Breast epithelium (tissue), 4 donors: ENCODE measurements around the gene AJUBA. TPM values are rescaled to one million over a fixed set of nuclear protein-coding genes. Genes with fewer than 3 reads are reported as not detected.
"Not testable (repeated sequence)": the region's sequence is repeated elsewhere in the genome, so short reads cannot be mapped to it uniquely, and the experiment has no call there.

Source experiments
- DNase-seq, 2 donors: peaks; one replicate each; pipeline ENCODE4 v3.0.0-alpha.2; 2019; ENCODE audit warnings: low spot score in 2 of 2
- H3K27ac ChIP-seq, 2 donors: fragments of 200-600 bp; sonication (generic) in 1 of 2; one replicate each; pipeline ENCODE4 v1.5.1; 2016 to 2019; ENCODE audit warnings: mild to moderate bottlenecking in 1 of 2
- H3K27me3 ChIP-seq, 2 donors: fragments of 200-600 bp; sonication (generic) in 1 of 2; one replicate each; pipeline versions ENCODE4 v1.5.1 to v1.6.0; 2017 to 2019; ENCODE audit warnings: control low read depth in 1 of 2, mild to moderate bottlenecking in 1 of 2
- H3K36me3 ChIP-seq: fragments of 200-600 bp; one replicate; pipeline ENCODE4 v1.5.1; 2019
- H3K4me1 ChIP-seq, 2 donors: fragments of 200-600 bp; sonication (generic); one replicate each; pipeline ENCODE4 v1.5.1; 2016 to 2019; ENCODE audit warnings: control low read depth in 1 of 2
- H3K4me3 ChIP-seq, 3 donors: fragments of 200-600 bp; sonication (generic); 1 replicate in 2 of 3; 2 replicates in 1 of 3; pipeline ENCODE4 v1.5.1; 2016 to 2019; ENCODE audit warnings: mild to moderate bottlenecking in 3 of 3, moderate library complexity in 2 of 3
- H3K9me3 ChIP-seq, 2 donors: fragments of 200-600 bp; sonication (generic) in 1 of 2; one replicate each; pipeline ENCODE4 v1.5.1; 2016 to 2019; ENCODE audit warnings: control low read depth in 1 of 2
- POLR2A ChIP-seq: fragments of 450-650 bp; IDR thresholded peaks from one replicate; pipeline ENCODE4 v1.6.1; 2016; ENCODE audit warnings: antibody characterized with exemption, mild to moderate bottlenecking, moderate library complexity
- POLR2AphosphoS5 ChIP-seq, 3 donors: sonication (generic); formaldehyde crosslinking; IDR thresholded peaks; one replicate each; pipeline ENCODE4 v1.6.1; 2017; ENCODE audit warnings: antibody characterized with exemption in 3 of 3
- intact Hi-C: fragments of 100-400 bp; cut with DNase I; formaldehyde crosslinking; loops from one replicate; pipeline ENCODE4 v1.15.1; 2023; ENCODE audit warnings: low total_unique reads
- total RNA-seq, 3 donors: library from RNA; depleted of rRNA; stranded (reverse); fragments of >200 nt; gene quantifications; one replicate each; pipeline ENCODE4 v1.1.0, GENCODE V29; 2016
- TF ChIP-seq, protein P1 (sequence below), 3 donors: fragments of 450-650 bp; IDR thresholded peaks; one replicate each; pipeline ENCODE4 v1.5.1; 2016 to 2017; ENCODE audit warnings: antibody characterized with exemption in 3 of 3, mild to moderate bottlenecking in 3 of 3, moderate library complexity in 3 of 3

The AJUBA gene
- total RNA-seq, 3 donors from 2014 or later: 3.2 to 24.0 (median 18.7) TPM

DNA sequence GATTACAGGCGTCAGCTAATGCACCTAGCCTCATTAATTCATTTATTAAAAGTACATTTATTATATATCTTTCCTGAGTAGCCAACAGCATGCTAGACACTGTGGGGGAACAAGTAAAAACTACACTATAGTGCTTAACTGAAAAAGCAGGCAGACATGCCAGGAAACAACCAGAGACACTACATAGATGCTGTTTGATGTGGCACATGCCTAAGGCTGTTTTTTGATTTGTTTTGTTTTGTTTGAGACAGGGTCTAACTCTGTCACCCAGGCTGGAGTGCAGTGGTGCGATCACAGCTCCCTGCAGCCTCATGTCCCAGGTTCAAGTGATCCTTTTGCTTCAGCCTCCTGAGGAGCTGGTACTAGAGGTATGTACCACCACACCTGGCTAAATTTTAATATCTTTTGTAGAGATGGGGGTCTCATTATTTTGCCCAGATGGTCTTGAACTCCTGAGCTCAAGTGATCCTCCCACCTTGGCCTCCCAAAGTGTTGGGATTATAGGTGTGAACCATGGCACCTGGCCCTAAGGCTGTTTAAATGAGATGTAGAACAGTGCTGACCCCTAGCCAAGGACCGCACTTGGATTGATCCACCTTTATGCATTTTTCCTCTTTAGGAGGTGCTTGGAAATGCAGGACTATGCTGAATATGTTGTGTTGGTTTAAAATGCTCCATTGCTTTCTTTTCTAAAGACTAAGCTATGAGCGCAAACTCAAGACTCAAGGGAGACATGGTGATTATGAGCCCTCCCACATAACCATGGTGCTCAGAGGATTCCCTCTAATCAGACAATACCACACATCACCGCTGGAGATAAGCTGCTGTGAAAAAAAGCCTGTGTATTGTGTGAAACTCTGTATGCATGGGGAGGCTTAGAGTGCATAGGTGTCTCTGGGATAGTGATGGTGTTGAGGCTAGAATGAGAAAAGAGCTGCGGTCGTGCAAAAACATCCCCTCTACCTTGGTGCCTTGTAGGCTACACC lies 38.1 kb upstream of the AJUBA start:
- no peak overlapping the region for H3K27ac ChIP-seq
- no peaks in the 10 kb centered on the region for H3K27me3 ChIP-seq
- no peak for DNase-seq
- intact Hi-C loops: no loop called here
- H3K9me3 ChIP-seq: no peaks in the 10 kb centered on the region
- no peaks in the 10 kb centered on the region for H3K36me3 ChIP-seq
- no peaks in the 10 kb centered on the region for H3K4me1 ChIP-seq
- TF ChIP-seq POLR2A (no peak), POLR2AphosphoS5 (IDR thresholded peaks at IDR 0.05) (no peak)
- TF ChIP-seq, protein P1, sequence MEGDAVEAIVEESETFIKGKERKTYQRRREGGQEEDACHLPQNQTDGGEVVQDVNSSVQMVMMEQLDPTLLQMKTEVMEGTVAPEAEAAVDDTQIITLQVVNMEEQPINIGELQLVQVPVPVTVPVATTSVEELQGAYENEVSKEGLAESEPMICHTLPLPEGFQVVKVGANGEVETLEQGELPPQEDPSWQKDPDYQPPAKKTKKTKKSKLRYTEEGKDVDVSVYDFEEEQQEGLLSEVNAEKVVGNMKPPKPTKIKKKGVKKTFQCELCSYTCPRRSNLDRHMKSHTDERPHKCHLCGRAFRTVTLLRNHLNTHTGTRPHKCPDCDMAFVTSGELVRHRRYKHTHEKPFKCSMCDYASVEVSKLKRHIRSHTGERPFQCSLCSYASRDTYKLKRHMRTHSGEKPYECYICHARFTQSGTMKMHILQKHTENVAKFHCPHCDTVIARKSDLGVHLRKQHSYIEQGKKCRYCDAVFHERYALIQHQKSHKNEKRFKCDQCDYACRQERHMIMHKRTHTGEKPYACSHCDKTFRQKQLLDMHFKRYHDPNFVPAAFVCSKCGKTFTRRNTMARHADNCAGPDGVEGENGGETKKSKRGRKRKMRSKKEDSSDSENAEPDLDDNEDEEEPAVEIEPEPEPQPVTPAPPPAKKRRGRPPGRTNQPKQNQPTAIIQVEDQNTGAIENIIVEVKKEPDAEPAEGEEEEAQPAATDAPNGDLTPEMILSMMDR (IDR thresholded peaks at IDR 0.05): no peak
- H3K4me3 ChIP-seq: no peak overlapping the region

- no peak overlapping the region for H3K27ac ChIP-seq
- TF ChIP-seq, protein P1 (IDR thresholded peaks at IDR 0.05): no peak
- no peaks in the 10 kb centered on the region for H3K27me3 ChIP-seq
- H3K36me3 ChIP-seq: no peaks in the 10 kb centered on the region
- intact Hi-C loops: no loop called here
- H3K4me1 ChIP-seq: no peaks in the 10 kb centered on the region
- DNase-seq: no peak
- H3K4me3 ChIP-seq: no peak overlapping the region
- no peaks in the 10 kb centered on the region for H3K9me3 ChIP-seq
These were observed 35.8 kb upstream of the AJUBA start for GRCh38 chr14:23018107-23018506.

DNA sequence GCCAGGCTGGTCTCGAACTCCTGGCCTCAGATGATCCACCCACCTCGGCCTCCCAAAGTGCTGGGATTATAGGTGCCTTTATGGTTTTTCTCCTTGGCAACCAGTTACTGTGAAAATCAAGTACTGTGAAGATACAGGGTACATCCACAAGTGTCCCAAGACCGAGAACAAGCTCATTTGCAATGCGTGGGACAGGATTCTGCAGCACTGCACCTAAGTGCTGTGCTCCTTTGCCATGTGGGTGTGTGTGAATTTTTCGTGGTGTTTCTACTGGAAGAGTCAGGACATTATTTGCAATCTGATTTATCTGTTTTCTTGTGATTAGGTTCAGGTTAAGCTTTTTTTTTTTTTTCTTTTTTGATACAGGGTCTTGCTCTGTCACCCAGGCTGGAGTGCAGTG lies 34.7 kb upstream of the AJUBA start:
- no peak overlapping the region for H3K4me3 ChIP-seq
- TF ChIP-seq POLR2A: no peak
- TF ChIP-seq, protein P1 (IDR thresholded peaks at IDR 0.05): no peak
- TF ChIP-seq POLR2AphosphoS5 (IDR thresholded peaks at IDR 0.05): no peak
- no peaks in the 10 kb centered on the region for H3K27me3 ChIP-seq

GRCh38 chr14:23015618-23016017 lies 33.3 kb upstream of the AJUBA start:
- no peak for TF ChIP-seq POLR2A
- DNase-seq: no peak
- H3K4me3 ChIP-seq: no peak overlapping the region
- intact Hi-C loops: no loop called here
- no peaks in the 10 kb centered on the region for H3K36me3 ChIP-seq
- H3K4me1 ChIP-seq: no peaks in the 10 kb centered on the region
- H3K27me3 ChIP-seq: no peaks in the 10 kb centered on the region
- no peaks in the 10 kb centered on the region for H3K9me3 ChIP-seq
- no peak overlapping the region for H3K27ac ChIP-seq

More for the DNA sequence above, 34.7 kb upstream of the AJUBA start:
- no peak for DNase-seq
- Histone ChIP-seq H3K4me1 (no peaks in the 10 kb centered on the region), H3K36me3 (no peaks in the 10 kb centered on the region), H3K27ac (no peak overlapping the region), H3K9me3 (no peaks in the 10 kb centered on the region)
- intact Hi-C loops: no loop called here

GRCh38 chr14:23013749-23014054 lies 31.4 kb upstream of the AJUBA start:
- not testable (repeated sequence) for H3K9me3 ChIP-seq, H3K36me3 ChIP-seq, H3K4me3 ChIP-seq, DNase-seq, H3K27me3 ChIP-seq, H3K27ac ChIP-seq, H3K4me1 ChIP-seq
- intact Hi-C loops: loop anchor here (1.0 kb wide), 1 partner anchor 13 kb away; no protein-coding TSS in a partner anchor

- H3K9me3 ChIP-seq: no peaks in the 10 kb centered on the region
- no peak overlapping the region for H3K27ac ChIP-seq
These were observed 30.9 kb upstream of the AJUBA start for GRCh38 chr14:23013054-23013748.

More at GRCh38 chr14:23013054-23013748, 30.9 kb upstream of the AJUBA start:
- TF ChIP-seq, protein P1 (IDR thresholded peaks at IDR 0.05): no peak
- TF ChIP-seq POLR2A: no peak
- Histone ChIP-seq H3K27me3 (no peaks in the 10 kb centered on the region), H3K4me3 (no peak overlapping the region), H3K36me3 (no peaks in the 10 kb centered on the region), H3K4me1 (no peaks in the 10 kb centered on the region)
- intact Hi-C loops: no loop called here
- DNase-seq: no peak
